KOPT-K1 (cell line): ENCODE measurements around the gene EMC1.
"Not testable (repeated sequence)": the region's sequence is repeated elsewhere in the genome, so short reads cannot be mapped to it uniquely, and the experiment has no call there.

Experiments used
- H3K27ac ChIP-seq: fragments of 200-600 bp; sonication (generic); 2 replicates; pipeline ENCODE4 v1.5.1; 2016; ENCODE audit warnings: antibody characterized with exemption, mild to moderate bottlenecking, low read depth, low read length; ENCODE audit not compliant: poor library complexity, severe bottlenecking
- H3K36me3 ChIP-seq: fragments of 200-600 bp; sonication (generic); 2 replicates; pipeline ENCODE4 v1.5.1; 2017; ENCODE audit warnings: antibody characterized with exemption, mild to moderate bottlenecking, low read length, moderate library complexity; ENCODE audit not compliant: insufficient read depth
- H3K9me3 ChIP-seq: fragments of 200-600 bp; sonication (generic); 2 replicates; pipeline ENCODE4 v1.5.1; 2017; ENCODE audit warnings: antibody characterized with exemption, low read length, mild to moderate bottlenecking; ENCODE audit not compliant: insufficient read depth, poor library complexity, severe bottlenecking

Gene EMC1

GRCh38 chr1:19272064-19272463, 20.7 kb upstream of the EMC1 start:
- Histone ChIP-seq H3K9me3 (no peaks in the 10 kb centered on the region), H3K36me3 (no peaks in the 10 kb centered on the region), H3K27ac (no peak overlapping the region)

GRCh38 chr1:19270343-19270730, 19.0 kb upstream of the EMC1 start:
- H3K27ac ChIP-seq, H3K9me3 ChIP-seq, H3K36me3 ChIP-seq: not testable (repeated sequence)

GRCh38 chr1:19269427-19270342, 18.4 kb upstream of the EMC1 start:
- not testable (repeated sequence) for H3K27ac ChIP-seq, H3K36me3 ChIP-seq, H3K9me3 ChIP-seq

- H3K9me3 ChIP-seq = no peaks in the 10 kb centered on the region
- H3K27ac ChIP-seq = no peak overlapping the region
- H3K36me3 ChIP-seq = no peaks in the 10 kb centered on the region
These were observed 17.1 kb upstream of the EMC1 start for GRCh38 chr1:19268445-19268844.

- no peak overlapping the region for H3K27ac ChIP-seq
- H3K9me3 ChIP-seq = no peaks in the 10 kb centered on the region
- H3K36me3 ChIP-seq = peaks cover 33% of the 10 kb centered on the region
These were observed 11.4 kb upstream of the EMC1 start for GRCh38 chr1:19262744-19263143.

GRCh38 chr1:19262047-19262446, 10.7 kb upstream of the EMC1 start:
- Histone ChIP-seq H3K9me3 (no peaks in the 10 kb centered on the region), H3K27ac (no peak overlapping the region), H3K36me3 (peaks cover 40% of the 10 kb centered on the region)

- no peaks in the 10 kb centered on the region for H3K9me3 ChIP-seq
- peaks cover 56% of the 10 kb centered on the region for H3K36me3 ChIP-seq
- no peak overlapping the region for H3K27ac ChIP-seq
These were observed 9.2 kb upstream of the EMC1 start for GRCh38 chr1:19260211-19261138.

GRCh38 chr1:19258353-19258752, 7.0 kb upstream of the EMC1 start:
- Histone ChIP-seq H3K36me3 (peaks cover 75% of the 10 kb centered on the region), H3K9me3 (no peaks in the 10 kb centered on the region), H3K27ac (no peak overlapping the region)

- peaks cover 75% of the 10 kb centered on the region for H3K36me3 ChIP-seq
- no peak overlapping the region for H3K27ac ChIP-seq
- no peaks in the 10 kb centered on the region for H3K9me3 ChIP-seq
These were observed 6.0 kb upstream of the EMC1 start for GRCh38 chr1:19257178-19257914.

GRCh38 chr1:19256301-19256700, 5.0 kb upstream of the EMC1 start:
- H3K27ac ChIP-seq, H3K9me3 ChIP-seq: not testable (repeated sequence)
- H3K36me3 ChIP-seq = peaks cover 75% of the 10 kb centered on the region

GRCh38 chr1:19255288-19255687, 4.0 kb upstream of the EMC1 start:
- Histone ChIP-seq H3K9me3 (no peaks in the 10 kb centered on the region), H3K27ac (no peak overlapping the region), H3K36me3 (peaks cover 67% of the 10 kb centered on the region)

GRCh38 chr1:19254416-19254815, 3.1 kb upstream of the EMC1 start:
- Histone ChIP-seq H3K27ac (no peak overlapping the region), H3K9me3 (no peaks in the 10 kb centered on the region), H3K36me3 (peaks cover 58% of the 10 kb centered on the region)

- H3K9me3 ChIP-seq = no peaks in the 10 kb centered on the region
- peaks cover 30% of the 10 kb centered on the region for H3K36me3 ChIP-seq
- peak overlapping the region; percentile 94 for H3K27ac ChIP-seq
These were observed 557 bp downstream of the EMC1 start for GRCh38 chr1:19250629-19251304.

- Histone ChIP-seq H3K36me3 (peaks cover 91% of the 10 kb centered on the region), H3K9me3 (no peaks in the 10 kb centered on the region), H3K27ac (no peak overlapping the region)
These were observed 10.4 kb downstream of the EMC1 start for GRCh38 chr1:19240673-19241538.
